Kidney epithelial cell (primary cell): ENCODE data around the gene CSKMT. TPM values are rescaled to one million over a fixed set of nuclear protein-coding genes. Genes with fewer than 3 reads are reported as not detected.
A peak's percentile ranks its signal among the peaks of the same experiment; 100 is the strongest.
"Not testable (repeated sequence)": the region's sequence is repeated elsewhere in the genome, so short reads cannot be mapped to it uniquely, and the experiment has no call there.

Experiments
- DNase-seq: peaks from one replicate; pipeline ENCODE4 v3.0.0-alpha.2; 2010; ENCODE audit warnings: low read depth
- H3K27me3 ChIP-seq: 2 replicates; pipeline ENCODE4 v1.6.0; 2011; ENCODE audit warnings: low read length; ENCODE audit not compliant: control insufficient read depth, insufficient read depth
- H3K36me3 ChIP-seq: 2 replicates; pipeline ENCODE4 v1.5.1; 2011; ENCODE audit warnings: low read length; ENCODE audit not compliant: control insufficient read depth, insufficient read depth
- H3K4me3 ChIP-seq: 2 replicates; pipeline ENCODE4 v1.5.1; 2011; ENCODE audit warnings: low read depth, mild to moderate bottlenecking, control low read depth, low read length
- CTCF ChIP-seq: IDR thresholded peaks from 2 replicates; pipeline ENCODE4 v1.5.1; 2011; ENCODE audit warnings: mild to moderate bottlenecking, moderate library complexity, low read length, control low read depth, inconsistent platforms; ENCODE audit not compliant: insufficient read depth, poor library complexity, severe bottlenecking
- total RNA-seq: library from RNA; depleted of rRNA; stranded (reverse); fragments of >200 nt; gene quantifications from 2 replicates; pipeline ENCODE4 v1.2.3, GENCODE V29; 2015

The CSKMT gene
- total RNA-seq, 1 donor from 2014 or later: 3.4 TPM

GRCh38 chr11:62673196-62673525, 8.0 kb downstream of the CSKMT start:
- Histone ChIP-seq H3K4me3 (no peak overlapping the region), H3K36me3 (peaks cover 3% of the 10 kb centered on the region), H3K27me3 (no peaks in the 10 kb centered on the region)
- TF ChIP-seq CTCF: no peak
- no peak for DNase-seq

GRCh38 chr11:62675415-62675814, 10.3 kb downstream of the CSKMT start:
- DNase-seq, H3K4me3 ChIP-seq, H3K36me3 ChIP-seq, H3K27me3 ChIP-seq: not testable (repeated sequence)

DNA sequence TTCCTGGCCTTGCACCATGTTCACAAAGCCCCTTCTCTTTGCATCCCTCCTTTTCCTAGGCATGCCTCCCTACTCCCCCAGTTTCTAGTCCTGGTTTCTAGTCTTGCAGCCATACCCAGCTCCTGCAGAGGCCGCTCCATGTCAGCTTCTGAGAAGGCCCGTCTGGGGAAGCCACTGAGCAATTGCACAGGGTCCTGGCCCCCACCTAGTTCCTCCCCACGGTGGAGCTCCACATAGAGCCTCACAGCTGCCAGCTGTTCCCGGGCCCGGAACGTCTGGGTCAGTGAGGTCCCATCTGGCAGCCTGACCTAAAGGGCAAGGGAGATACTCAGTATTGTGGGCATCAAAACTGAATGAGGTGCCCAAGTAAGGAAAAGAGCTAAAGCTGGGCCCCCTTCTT, 11.6 kb downstream of the CSKMT start:
- no peak for TF ChIP-seq CTCF
- no peak for DNase-seq
- Histone ChIP-seq H3K4me3 (no peak overlapping the region), H3K36me3 (peaks cover 3% of the 10 kb centered on the region), H3K27me3 (no peaks in the 10 kb centered on the region)

GRCh38 chr11:62677156-62677555, 12.0 kb downstream of the CSKMT start:
- H3K36me3 ChIP-seq: peaks cover 3% of the 10 kb centered on the region
- no peak for TF ChIP-seq CTCF
- DNase-seq: no peak

DNA sequence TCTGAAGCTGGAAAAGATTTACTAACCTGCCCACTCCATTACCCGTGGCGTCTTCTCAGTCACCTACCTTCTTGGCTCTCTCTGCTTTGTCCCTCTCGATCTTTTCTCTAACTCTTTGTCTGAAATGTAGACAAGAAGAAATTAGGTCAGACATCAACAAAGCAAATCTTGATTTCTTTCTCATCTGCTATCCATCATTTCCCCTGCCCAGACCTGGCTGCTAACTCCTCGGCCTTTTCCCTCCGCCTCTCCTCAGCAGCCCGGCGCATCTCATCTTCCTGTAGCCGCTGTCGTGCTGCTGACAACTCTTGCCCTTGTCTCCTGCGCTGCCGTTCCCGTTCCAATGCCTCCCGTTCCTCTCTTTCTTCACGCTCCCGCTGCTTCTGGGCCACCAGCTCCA, 12.6 kb downstream of the CSKMT start:
- Histone ChIP-seq H3K27me3 (no peaks in the 10 kb centered on the region), H3K36me3 (peaks cover 3% of the 10 kb centered on the region), H3K4me3 (peak overlapping the region; percentile 100)
- no peak for DNase-seq
- TF ChIP-seq CTCF: no peak

More at GRCh38 chr11:62677156-62677555, 12.0 kb downstream of the CSKMT start:
- H3K4me3 ChIP-seq: no peak overlapping the region
- no peaks in the 10 kb centered on the region for H3K27me3 ChIP-seq

- no peak for TF ChIP-seq CTCF
- Histone ChIP-seq H3K36me3 (peaks cover 3% of the 10 kb centered on the region), H3K27me3 (no peaks in the 10 kb centered on the region), H3K4me3 (peak overlapping the region; percentile 100)
- DNase-seq: no peak
These were observed 13.3 kb downstream of the CSKMT start for GRCh38 chr11:62678433-62678769.
